ENCODE results near the gene CREB5. TPM values are rescaled to one million over a fixed set of nuclear protein-coding genes. Genes with fewer than 3 reads are reported as not detected.
A peak's percentile ranks its signal among the peaks of the same experiment; 100 is the strongest.
"Not testable (repeated sequence)": the region's sequence is repeated elsewhere in the genome, so short reads cannot be mapped to it uniquely, and the experiment has no call there.

The CREB5 gene
- total RNA-seq, 1 experiment from 2014 or later, result 4.2 TPM

GRCh38 chr7:28608731-28609130, 196.4 kb downstream of the CREB5 start:
- DNase-seq (ENCODE audit: low read depth), result no peak

- DNase-seq (ENCODE audit: low read depth), result no peak
Measured at GRCh38 chr7:28609608-28610007, 197.3 kb downstream of the CREB5 start.

GRCh38 chr7:28611399-28611897, 199.1 kb downstream of the CREB5 start:
- DNase-seq (ENCODE audit: low read depth), result not testable (repeated sequence)

- peak; percentile 3 for DNase-seq (ENCODE audit: low read depth)
Measured at GRCh38 chr7:28613262-28613661, 200.9 kb downstream of the CREB5 start.

- peak; percentile 32 for DNase-seq (ENCODE audit: low read depth)
Measured at GRCh38 chr7:28615091-28615490, 202.8 kb downstream of the CREB5 start.

DNA sequence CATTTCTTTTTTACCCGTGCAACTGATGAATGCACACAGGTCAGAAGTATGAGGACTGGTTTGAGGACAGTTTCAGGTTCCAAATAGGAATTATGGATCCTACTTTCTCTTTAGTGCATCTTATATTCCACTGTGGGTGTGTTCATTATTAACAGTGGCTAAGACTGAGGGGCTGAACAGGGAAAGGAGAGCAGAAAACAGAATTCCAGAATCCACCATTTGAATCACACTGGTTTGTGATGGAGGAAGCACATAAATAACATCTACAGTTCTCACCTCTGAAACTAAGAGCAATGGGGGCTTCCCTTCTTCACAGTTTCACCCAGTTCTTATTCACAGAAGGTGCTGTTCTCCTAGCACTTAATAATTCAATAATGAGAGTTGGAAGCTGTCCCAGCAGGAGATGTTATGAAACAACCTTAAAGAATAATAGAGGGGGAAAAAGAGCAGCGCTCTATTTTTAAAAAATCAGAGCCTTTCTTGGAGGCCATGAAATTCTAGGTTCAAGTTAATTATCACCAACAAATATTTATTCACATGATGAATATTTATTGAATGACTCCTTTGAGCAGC, 205.1 kb downstream of the CREB5 start:
- DNase-seq (ENCODE audit: low read depth), result no peak

DNA sequence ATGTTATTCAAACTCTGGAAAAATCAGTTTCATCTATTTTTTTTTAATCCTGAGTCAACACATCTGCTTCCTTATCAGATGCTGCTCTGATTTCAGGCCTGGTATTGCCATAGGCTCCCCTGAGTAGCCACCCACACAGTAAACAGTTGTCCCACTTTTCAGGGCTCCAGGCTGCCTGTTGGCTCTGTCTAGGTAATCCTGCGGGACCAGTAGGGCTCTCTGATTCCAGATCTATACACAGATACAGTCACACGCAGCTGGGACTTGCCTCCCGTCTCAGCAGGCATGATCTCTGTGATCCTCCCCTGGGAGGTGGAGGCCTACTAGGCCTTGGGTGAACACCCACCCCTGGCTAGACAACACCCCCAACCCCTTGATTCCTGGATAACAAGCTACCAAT, 206.1 kb downstream of the CREB5 start:
- DNase-seq (ENCODE audit: low read depth), result no peak

- DNase-seq (ENCODE audit: low read depth), result no peak
Measured at GRCh38 chr7:28619256-28619655, 206.9 kb downstream of the CREB5 start.

- DNase-seq (ENCODE audit: low read depth), result no peak
Measured at GRCh38 chr7:28621369-28621841, 209.1 kb downstream of the CREB5 start.

- DNase-seq (ENCODE audit: low read depth), result peak; percentile 9
Measured at GRCh38 chr7:28623105-28623730, 210.9 kb downstream of the CREB5 start.

DNA sequence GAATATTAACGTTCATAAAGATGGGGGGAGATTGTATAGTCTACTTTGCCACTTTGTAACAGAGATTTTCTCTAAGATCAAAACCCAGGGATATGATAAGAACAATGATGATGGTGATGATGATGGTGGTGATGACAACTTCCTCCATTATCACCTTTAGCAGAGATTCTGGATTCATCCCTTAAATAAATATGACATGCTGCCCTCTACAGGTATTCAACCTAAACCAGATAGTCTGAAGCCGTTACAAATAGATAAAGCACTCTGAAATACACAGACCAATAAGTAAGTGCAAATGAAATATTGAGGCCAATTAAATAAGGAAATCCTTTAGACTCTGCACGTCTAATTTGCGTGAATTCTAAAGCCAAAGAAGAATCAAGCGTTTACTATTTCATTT, 211.5 kb downstream of the CREB5 start:
- DNase-seq (ENCODE audit: low read depth), result no peak

DNA sequence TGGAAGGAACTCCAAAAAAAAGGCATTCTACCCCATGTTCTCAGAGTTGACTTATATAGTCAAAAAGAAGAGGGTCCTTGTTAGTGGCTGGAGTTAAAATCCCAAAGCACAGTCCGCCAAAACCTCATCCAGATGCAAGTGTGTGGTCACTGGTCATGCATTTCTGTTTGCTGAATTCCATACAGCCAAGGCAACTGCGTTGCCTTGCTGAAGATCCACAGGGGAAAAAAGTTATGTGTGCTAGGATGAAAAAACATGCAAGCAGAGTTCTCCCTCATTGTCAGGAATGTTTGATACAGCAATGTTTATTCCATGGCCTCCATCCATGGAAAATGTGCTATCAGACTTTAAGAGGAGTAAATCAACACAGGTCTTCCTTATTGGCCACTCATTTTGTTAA, 213.1 kb downstream of the CREB5 start:
- no peak for DNase-seq (ENCODE audit: low read depth)

GRCh38 chr7:28626221-28626620, 213.9 kb downstream of the CREB5 start:
- DNase-seq (ENCODE audit: low read depth), result no peak

DNA sequence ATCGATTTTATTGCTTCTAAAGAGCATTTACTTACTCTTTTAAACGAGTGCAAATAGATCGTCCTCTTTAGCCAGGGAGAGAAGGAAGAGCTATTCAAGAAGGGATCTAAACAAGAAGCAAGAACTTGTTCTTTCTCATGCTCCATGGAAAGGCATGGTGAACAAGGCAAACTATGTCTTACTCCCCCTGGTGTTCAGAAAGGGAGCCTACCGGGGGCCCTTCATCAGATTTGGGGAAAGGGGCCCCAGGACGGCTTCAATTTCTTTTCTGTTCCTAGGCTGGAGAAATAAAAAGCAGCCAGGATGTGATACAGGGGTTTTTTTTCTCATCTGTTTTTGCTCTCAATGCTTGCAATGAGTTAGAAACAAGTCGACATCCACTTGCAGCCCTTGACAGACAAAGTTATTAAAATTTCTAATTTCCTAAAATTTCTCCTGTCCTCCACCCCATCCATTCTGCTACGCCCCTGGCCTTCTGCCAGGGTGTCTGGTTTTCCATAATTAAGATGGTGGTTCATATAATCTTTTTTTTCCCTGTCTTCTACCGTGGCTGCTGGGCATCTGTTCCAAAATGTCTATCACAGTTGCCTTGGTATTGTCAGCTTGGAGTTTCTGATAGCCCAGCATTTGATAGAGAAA, 214.4 kb downstream of the CREB5 start:
- DNase-seq (ENCODE audit: low read depth), result peak; percentile 34

- DNase-seq (ENCODE audit: low read depth), result no peak
Measured at GRCh38 chr7:28627263-28627653, 214.9 kb downstream of the CREB5 start.

- DNase-seq (ENCODE audit: low read depth), result no peak
Measured at GRCh38 chr7:28627896-28628295, 215.6 kb downstream of the CREB5 start.

- DNase-seq (ENCODE audit: low read depth), result peak; percentile 16
Measured at GRCh38 chr7:28629216-28629842, 217.0 kb downstream of the CREB5 start.

- no peak for DNase-seq (ENCODE audit: low read depth)
Measured at GRCh38 chr7:28630350-28630749, 218.0 kb downstream of the CREB5 start.

DNA sequence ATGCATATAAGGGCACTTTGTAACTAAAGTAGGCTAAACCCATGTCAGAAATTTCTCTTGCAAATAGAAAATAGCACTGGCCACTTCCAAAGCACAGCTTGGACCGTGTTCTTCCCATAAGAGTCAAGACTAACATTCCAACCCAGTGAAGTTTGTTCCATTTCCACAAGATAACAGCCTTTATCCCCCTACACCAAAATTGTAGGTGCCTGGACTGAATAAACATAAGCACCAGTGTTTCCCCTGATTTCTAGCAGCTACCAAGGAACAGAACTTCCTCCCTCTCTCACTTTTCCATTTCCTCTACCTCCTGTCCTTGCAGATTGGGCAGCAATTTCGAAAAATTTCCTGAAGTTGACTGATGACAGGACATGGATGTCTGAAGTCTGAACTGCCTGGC, 219.7 kb downstream of the CREB5 start:
- no peak for DNase-seq (ENCODE audit: low read depth)

GRCh38 chr7:28638914-28639313, 226.6 kb downstream of the CREB5 start:
- DNase-seq (ENCODE audit: low read depth), result no peak

DNA sequence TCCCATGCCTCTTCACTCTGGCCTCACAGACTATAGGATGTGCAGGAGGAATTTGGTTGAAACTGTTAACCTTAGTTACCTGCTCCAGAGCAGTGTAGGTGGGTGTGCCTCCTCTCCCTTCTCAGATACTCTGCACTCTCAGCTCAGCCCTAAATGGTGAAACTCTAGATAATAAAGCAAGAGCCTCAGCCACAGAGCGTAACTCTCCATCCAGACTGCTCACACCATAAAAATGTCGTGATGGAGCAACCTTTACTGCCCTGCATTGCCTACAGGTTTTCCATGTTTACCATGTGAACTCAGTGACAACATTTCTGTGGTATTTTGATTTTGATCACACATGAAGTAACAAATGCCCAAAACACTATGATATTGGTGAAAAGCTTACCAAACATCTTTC, 227.7 kb downstream of the CREB5 start:
- no peak for DNase-seq (ENCODE audit: low read depth)

- no peak for DNase-seq (ENCODE audit: low read depth)
Measured at GRCh38 chr7:28641752-28642545, 229.6 kb downstream of the CREB5 start.

Data from M059J (cell line).